HFF-Myc (cell line): ENCODE results near the gene TRPV6.

Experiments
- DNase-seq: peaks from one replicate; pipeline ENCODE4 v3.0.0-alpha.2; 2011; ENCODE audit warnings: low read depth; ENCODE audit errors: extremely low read depth
- H3K4me3 ChIP-seq: replicated peaks from 2 replicates; pipeline ENCODE4 v1.5.1; 2011; ENCODE audit warnings: low read depth, mild to moderate bottlenecking, control low read depth, low read length
- CTCF ChIP-seq: IDR thresholded peaks from 2 replicates; pipeline ENCODE4 v1.5.1; 2012; ENCODE audit warnings: mild to moderate bottlenecking, low read depth, low read length, control low read depth; ENCODE audit errors: missing control alignments

Gene TRPV6

GRCh38 chr7:142885311-142886230, at the start of gene TRPV6:
Gene TRPV6 (minus strand): TSS chr7:142885745.
- DNase-seq, result no peak
- no peak within 1 kb of the TSS for H3K4me3 ChIP-seq
- TF ChIP-seq CTCF, result no peak

DNA sequence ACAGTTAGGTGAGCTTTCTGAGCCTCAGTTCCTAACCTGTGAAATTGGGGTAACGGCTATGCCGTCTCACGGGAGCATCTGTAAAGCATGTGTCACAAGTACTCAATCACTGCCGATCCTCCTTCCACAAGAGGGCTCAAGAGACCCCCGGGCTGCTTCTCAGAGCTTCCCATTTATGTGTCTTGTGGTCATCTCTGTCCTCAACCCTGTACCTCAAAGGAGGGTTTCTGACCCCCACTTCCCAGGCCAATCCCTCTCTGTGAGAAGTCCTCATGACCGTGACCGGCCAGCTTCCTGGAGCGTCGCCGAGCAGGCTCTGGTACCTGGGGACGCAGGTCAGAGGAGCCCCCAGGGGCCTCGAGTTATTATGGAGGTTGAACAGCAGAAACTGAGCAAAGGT, 48.5 kb upstream of the TRPV6 start:
- H3K4me3 ChIP-seq, result no peak overlapping the region
- no peak for TF ChIP-seq CTCF
- DNase-seq, result no peak

- no peak for DNase-seq
- no peak for TF ChIP-seq CTCF
- H3K4me3 ChIP-seq, result no peak within 1 kb of the TSS
Measured at GRCh38 chr7:142933624-142934023, 48.1 kb upstream of the TRPV6 start, which contains the start of gene TRPV5. Gene TRPV5 (minus strand): TSS chr7:142933746. CDS start chr7:142933459, 287 bp downstream.

- H3K4me3 ChIP-seq, result no peak overlapping the region
- DNase-seq, result no peak
- no peak for TF ChIP-seq CTCF
Measured at GRCh38 chr7:142933092-142933475, 47.5 kb upstream of the TRPV6 start.

DNA sequence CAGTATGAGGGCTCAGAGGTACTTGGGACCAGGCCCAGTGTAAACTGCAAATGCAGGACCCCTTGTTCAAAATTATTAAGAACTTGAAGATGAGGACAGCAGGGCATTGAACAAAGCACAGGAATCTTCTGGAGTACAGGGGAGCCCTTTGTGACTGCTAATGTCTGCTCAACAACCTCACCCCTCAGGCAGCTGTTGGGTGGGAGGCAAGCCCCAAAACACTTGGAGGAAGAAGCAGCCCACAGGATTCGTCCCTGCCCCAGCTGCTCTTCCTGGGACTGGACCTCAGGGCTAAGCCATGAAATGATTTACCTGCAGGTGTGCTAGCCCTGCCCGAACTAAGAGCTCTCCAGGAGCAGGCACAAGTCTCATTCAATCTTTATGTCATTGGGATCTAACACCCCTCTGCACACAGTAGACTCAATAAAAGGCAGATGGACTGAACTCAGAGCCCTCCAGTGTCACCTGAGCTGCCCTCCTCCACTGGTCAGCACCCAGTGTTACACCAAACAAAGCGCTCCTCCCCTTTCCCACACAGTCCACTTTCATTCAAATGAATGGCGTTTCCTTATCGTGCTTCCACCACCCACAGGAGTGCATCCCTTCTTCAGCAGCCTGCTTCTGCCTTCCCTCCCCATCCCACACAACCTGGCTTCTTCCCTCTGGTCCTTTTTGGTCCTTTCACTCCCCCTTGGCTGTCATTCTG, 47.0 kb upstream of the TRPV6 start:
- TF ChIP-seq CTCF, result no peak
- DNase-seq, result no peak
- H3K4me3 ChIP-seq, result no peak overlapping the region

DNA sequence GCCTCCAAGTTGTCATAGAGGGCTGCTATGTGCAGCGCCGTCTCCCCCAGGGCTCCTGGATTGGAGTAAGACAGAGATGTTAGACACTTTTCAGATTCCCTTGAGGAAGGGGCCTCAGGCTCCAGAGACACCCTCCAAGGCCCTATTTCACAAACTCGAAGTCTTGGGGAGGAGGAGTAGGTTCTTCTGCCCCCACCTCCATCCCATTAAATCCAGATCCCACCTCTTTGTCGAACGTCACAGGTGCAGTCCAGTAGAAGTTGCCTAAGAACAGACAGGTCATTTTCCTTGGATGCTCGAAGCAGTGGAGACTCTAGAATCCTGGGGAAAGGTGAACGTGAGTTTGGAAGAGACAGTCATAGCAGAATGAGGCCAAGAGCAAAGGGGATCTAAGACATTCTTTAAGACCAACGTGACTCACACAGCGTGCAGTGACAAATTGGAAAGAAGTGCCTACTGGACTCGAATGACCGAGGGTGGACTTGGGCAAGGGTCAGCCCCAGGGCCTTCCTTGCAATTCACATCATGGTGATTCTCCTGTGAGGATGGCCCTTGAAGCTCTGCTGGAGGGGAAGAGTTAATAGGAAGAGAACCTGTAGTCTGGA, 44.7 kb upstream of the TRPV6 start:
- no peak for TF ChIP-seq CTCF
- DNase-seq, result no peak
- H3K4me3 ChIP-seq, result no peak overlapping the region
